ENCODE results near the gene FARP1.

- TF ChIP-seq, protein P1, sequence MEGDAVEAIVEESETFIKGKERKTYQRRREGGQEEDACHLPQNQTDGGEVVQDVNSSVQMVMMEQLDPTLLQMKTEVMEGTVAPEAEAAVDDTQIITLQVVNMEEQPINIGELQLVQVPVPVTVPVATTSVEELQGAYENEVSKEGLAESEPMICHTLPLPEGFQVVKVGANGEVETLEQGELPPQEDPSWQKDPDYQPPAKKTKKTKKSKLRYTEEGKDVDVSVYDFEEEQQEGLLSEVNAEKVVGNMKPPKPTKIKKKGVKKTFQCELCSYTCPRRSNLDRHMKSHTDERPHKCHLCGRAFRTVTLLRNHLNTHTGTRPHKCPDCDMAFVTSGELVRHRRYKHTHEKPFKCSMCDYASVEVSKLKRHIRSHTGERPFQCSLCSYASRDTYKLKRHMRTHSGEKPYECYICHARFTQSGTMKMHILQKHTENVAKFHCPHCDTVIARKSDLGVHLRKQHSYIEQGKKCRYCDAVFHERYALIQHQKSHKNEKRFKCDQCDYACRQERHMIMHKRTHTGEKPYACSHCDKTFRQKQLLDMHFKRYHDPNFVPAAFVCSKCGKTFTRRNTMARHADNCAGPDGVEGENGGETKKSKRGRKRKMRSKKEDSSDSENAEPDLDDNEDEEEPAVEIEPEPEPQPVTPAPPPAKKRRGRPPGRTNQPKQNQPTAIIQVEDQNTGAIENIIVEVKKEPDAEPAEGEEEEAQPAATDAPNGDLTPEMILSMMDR (IDR thresholded peaks at IDR 0.05; ENCODE audit: low read depth, low read length, poor library complexity, severe bottlenecking) = no peak
- no peak for TF ChIP-seq EZH2phosphoT487 (IDR thresholded peaks at IDR 0.05; ENCODE audit: borderline replicate concordance, low read length)
These were observed 142.4 kb downstream of the FARP1 start for GRCh38 chr13:98285317-98285716.

Data from DOHH2 (cell line).